CD4-positive, alpha-beta T cell treated with Interleukin-15 for 4 hours (primary cell): Measurements from ENCODE around the gene TFRC.
"Not testable (repeated sequence)": the region's sequence is repeated elsewhere in the genome, so short reads cannot be mapped to it uniquely, and the experiment has no call there.

Experiments used
- DNase-seq: peaks from one replicate; pipeline ENCODE4 v3.0.0-alpha.2; 2020; ENCODE audit warnings: low spot score

TFRC gene

GRCh38 chr3:196081002-196081833 is 672 bp downstream of the TFRC start:
- DNase-seq, result peak; percentile 37

- not testable (repeated sequence) for DNase-seq
These were observed 1.6 kb downstream of the TFRC start for GRCh38 chr3:196080101-196080846.

- no peak for DNase-seq
These were observed 2.2 kb downstream of the TFRC start for GRCh38 chr3:196079682-196080081.

- DNase-seq, result no peak
These were observed 6.9 kb downstream of the TFRC start for GRCh38 chr3:196075013-196075412.

GRCh38 chr3:196073255-196073753 is 8.6 kb downstream of the TFRC start:
- peak; percentile 83 for DNase-seq

- no peak for DNase-seq
These were observed 9.6 kb downstream of the TFRC start for GRCh38 chr3:196072313-196072712.

GRCh38 chr3:196068812-196069211 is 13.1 kb downstream of the TFRC start:
- not testable (repeated sequence) for DNase-seq

GRCh38 chr3:196067439-196067838 is 14.5 kb downstream of the TFRC start:
- no peak for DNase-seq

GRCh38 chr3:196063971-196064370 is 17.9 kb downstream of the TFRC start:
- no peak for DNase-seq

- no peak for DNase-seq
These were observed 18.4 kb downstream of the TFRC start for GRCh38 chr3:196063456-196063855.

GRCh38 chr3:196063049-196063448 is 18.8 kb downstream of the TFRC start:
- DNase-seq, result no peak

GRCh38 chr3:196060834-196061233 is 21.1 kb downstream of the TFRC start:
- no peak for DNase-seq

- DNase-seq, result no peak
These were observed 24.0 kb downstream of the TFRC start for GRCh38 chr3:196057760-196058331.

- not testable (repeated sequence) for DNase-seq
These were observed 25.5 kb downstream of the TFRC start for GRCh38 chr3:196056371-196056770.

- no peak for DNase-seq
These were observed 26.1 kb downstream of the TFRC start for GRCh38 chr3:196055683-196056270.

GRCh38 chr3:196055240-196055639 is 26.6 kb downstream of the TFRC start:
- DNase-seq, result no peak

GRCh38 chr3:196054661-196055060 is 27.2 kb downstream of the TFRC start:
- DNase-seq, result no peak

GRCh38 chr3:196053487-196053886 is 28.4 kb downstream of the TFRC start:
- no peak for DNase-seq

- no peak for DNase-seq
These were observed 30.4 kb downstream of the TFRC start for GRCh38 chr3:196051282-196052076.

GRCh38 chr3:196050597-196050996 is 31.3 kb downstream of the TFRC start:
- no peak for DNase-seq

- DNase-seq, result no peak
These were observed 32.2 kb downstream of the TFRC start for GRCh38 chr3:196049653-196050052.
